Lung (tissue), 12 donors: ENCODE data around the gene BCL6. TPM values are rescaled to one million over a fixed set of nuclear protein-coding genes. Genes with fewer than 3 reads are reported as not detected.

Experiments
- ATAC-seq: fragments of 200-7000 bp; cut with Tn5 transposase; one replicate; pipeline ENCODE4 v1.9.1; 2020; ENCODE audit warnings: moderate number of reproducible peaks; ENCODE audit not compliant: insufficient read depth, low FRiP score
- DNase-seq, 3 donors: peaks; one replicate each; pipeline ENCODE4 v3.0.0-alpha.2; 2013 to 2017
- H3K27ac ChIP-seq, 2 donors: one replicate each; pipeline ENCODE4 v1.5.1; 2013; ENCODE audit warnings: mild to moderate bottlenecking in 2 of 2, moderate library complexity in 2 of 2, control low read depth in 1 of 2, inconsistent platforms in 1 of 2, low read depth in 1 of 2, low read length in 1 of 2
- H3K27me3 ChIP-seq, 3 donors: one replicate each; pipeline ENCODE4 v1.5.1; 2013; ENCODE audit warnings: low read length in 2 of 3; ENCODE audit not compliant: control insufficient read depth in 3 of 3, insufficient read depth in 3 of 3
- H3K36me3 ChIP-seq, 4 donors: one replicate each; pipeline ENCODE4 v1.5.1; 2013; ENCODE audit warnings: low read length in 4 of 4, mild to moderate bottlenecking in 1 of 4, moderate library complexity in 1 of 4; ENCODE audit not compliant: control insufficient read depth in 4 of 4, insufficient read depth in 4 of 4
- H3K4me1 ChIP-seq, 5 donors: one replicate each; pipeline ENCODE4 v1.5.1; 2013; ENCODE audit warnings: low read length in 5 of 5, mild to moderate bottlenecking in 2 of 5, moderate library complexity in 1 of 5; ENCODE audit not compliant: control insufficient read depth in 5 of 5, insufficient read depth in 5 of 5
- H3K4me3 ChIP-seq: one replicate; pipeline ENCODE4 v1.5.1; 2013; ENCODE audit warnings: mild to moderate bottlenecking, control low read depth, moderate library complexity
- H3K9ac ChIP-seq, 2 donors: one replicate each; pipeline ENCODE4 v1.5.1; 2013; ENCODE audit warnings: low read length in 2 of 2, control low read depth in 1 of 2; ENCODE audit not compliant: insufficient read depth in 1 of 2
- H3K9me3 ChIP-seq, 4 donors: one replicate each; pipeline ENCODE4 v1.5.1; 2013; ENCODE audit warnings: low read length in 3 of 4, mild to moderate bottlenecking in 1 of 4, moderate library complexity in 1 of 4; ENCODE audit not compliant: control insufficient read depth in 4 of 4, insufficient read depth in 3 of 4
- CTCF ChIP-seq: IDR thresholded peaks from 2 replicates; pipeline ENCODE4 v1.5.1; 2012; ENCODE audit warnings: mild to moderate bottlenecking; ENCODE audit errors: control extremely low read depth, extremely low read depth
- WGBS, 2 donors: extraction: QIAGEN DNeasy Blood & Tissue Kit; methylation state at CpG; one replicate each; pipeline ENCODE4 v1.1.7; 2013; 5-methylcytosine and 5-hydroxymethylcytosine counted together
- polyA plus RNA-seq, 2 donors: library from polyadenylated mRNA; stranded (reverse); fragments of 200-250 nt; gene quantifications; one replicate each; pipeline ENCODE4 v1.2.1, GENCODE V29; 2013
- total RNA-seq, 2 donors: library from RNA; depleted of rRNA in 1 of 2; stranded (reverse); fragments of >200 nt in 1 of 2; gene quantifications; one replicate each; pipeline ENCODE4 v1.2.1, GENCODE V29; 2014 to 2021
- donor health status: control.
- donor health status: control.
- donor health status: Bipolar disorder and iron deficiency.
- donor health status: healthy.
- donor health status: DM: yes; HTN: yes; CAD: no.

BCL6 gene
- total and polyA plus RNA-seq, 4 donors, result 29.4 to 137 (median 76.5) TPM

- WGBS, 2 donors, result 67 to 77% methylated on average over 6 of the region's 6 CpGs
- Histone ChIP-seq H3K27ac (no peak overlapping the region), H3K4me3 (no peak overlapping the region), H3K27me3 (no peaks in the 10 kb centered on the region), H3K9ac (no peak overlapping the region), H3K4me1 (peaks cover 0 to 5% (median 0%) of the 10 kb centered on the region in 5 donors), H3K36me3 (peaks cover 4 to 27% (median 10%) of the 10 kb centered on the region in 4 donors), H3K9me3 (no peaks in the 10 kb centered on the region)
- TF ChIP-seq CTCF, result no peak
- DNase-seq (peak in 2 of 3 donors; percentile 35 to 57), ATAC-seq (no peak)
These were observed 25.5 kb downstream of the BCL6 start for GRCh38 chr3:187719628-187720336.

GRCh38 chr3:187718802-187719201 is 26.5 kb downstream of the BCL6 start:
- Histone ChIP-seq H3K9me3 (no peaks in the 10 kb centered on the region), H3K9ac (no peak overlapping the region), H3K4me3 (no peak overlapping the region), H3K27me3 (no peaks in the 10 kb centered on the region), H3K36me3 (peaks cover 4 to 19% (median 6%) of the 10 kb centered on the region in 4 donors), H3K27ac (no peak overlapping the region), H3K4me1 (peaks cover 0 to 5% (median 0%) of the 10 kb centered on the region in 5 donors)
- no peak for DNase-seq
- WGBS, 2 donors, result 80 to 86% methylated on average over 5 of the region's 5 CpGs
- ATAC-seq, result no peak
- TF ChIP-seq CTCF, result no peak

- 68 to 78% methylated on average over 1 of the region's 1 CpG for WGBS, 2 donors
- ATAC-seq, result no peak
These were observed 27.7 kb downstream of the BCL6 start for GRCh38 chr3:187717572-187717971.

More at GRCh38 chr3:187717572-187717971, 27.7 kb downstream of the BCL6 start:
- Histone ChIP-seq H3K9ac (no peak overlapping the region), H3K9me3 (no peaks in the 10 kb centered on the region), H3K36me3 (peaks cover 4 to 16% (median 5%) of the 10 kb centered on the region in 4 donors), H3K27ac (no peak overlapping the region), H3K4me1 (peaks cover 0 to 5% (median 0%) of the 10 kb centered on the region in 5 donors), H3K27me3 (no peaks in the 10 kb centered on the region), H3K4me3 (no peak overlapping the region)
- no peak for TF ChIP-seq CTCF
- no peak for DNase-seq
